Measurements from ENCODE around the gene LIN37.

DNA sequence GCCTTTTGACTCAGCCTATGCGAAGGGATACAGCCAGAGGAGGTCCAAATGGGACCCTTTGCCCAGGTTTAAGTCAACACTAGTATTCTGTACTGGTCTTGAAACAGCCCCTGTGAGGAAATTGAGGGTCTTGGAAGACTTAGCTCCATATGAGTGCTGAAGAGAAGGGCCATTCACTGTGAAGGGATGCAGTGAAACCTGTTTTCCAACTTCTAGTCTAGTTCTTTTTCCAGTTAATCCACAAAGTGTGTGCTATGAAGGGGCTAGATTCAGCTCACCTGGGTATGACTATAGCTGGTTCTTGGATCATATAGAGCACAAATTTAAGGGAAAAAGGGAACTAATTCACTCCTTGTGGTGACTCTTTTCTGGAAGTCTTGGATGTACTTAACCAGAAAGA is 40.0 kb upstream of the LIN37 start:
- TF ChIP-seq, protein P1, sequence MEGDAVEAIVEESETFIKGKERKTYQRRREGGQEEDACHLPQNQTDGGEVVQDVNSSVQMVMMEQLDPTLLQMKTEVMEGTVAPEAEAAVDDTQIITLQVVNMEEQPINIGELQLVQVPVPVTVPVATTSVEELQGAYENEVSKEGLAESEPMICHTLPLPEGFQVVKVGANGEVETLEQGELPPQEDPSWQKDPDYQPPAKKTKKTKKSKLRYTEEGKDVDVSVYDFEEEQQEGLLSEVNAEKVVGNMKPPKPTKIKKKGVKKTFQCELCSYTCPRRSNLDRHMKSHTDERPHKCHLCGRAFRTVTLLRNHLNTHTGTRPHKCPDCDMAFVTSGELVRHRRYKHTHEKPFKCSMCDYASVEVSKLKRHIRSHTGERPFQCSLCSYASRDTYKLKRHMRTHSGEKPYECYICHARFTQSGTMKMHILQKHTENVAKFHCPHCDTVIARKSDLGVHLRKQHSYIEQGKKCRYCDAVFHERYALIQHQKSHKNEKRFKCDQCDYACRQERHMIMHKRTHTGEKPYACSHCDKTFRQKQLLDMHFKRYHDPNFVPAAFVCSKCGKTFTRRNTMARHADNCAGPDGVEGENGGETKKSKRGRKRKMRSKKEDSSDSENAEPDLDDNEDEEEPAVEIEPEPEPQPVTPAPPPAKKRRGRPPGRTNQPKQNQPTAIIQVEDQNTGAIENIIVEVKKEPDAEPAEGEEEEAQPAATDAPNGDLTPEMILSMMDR (conservative IDR thresholded peaks at IDR 0.05; ENCODE audit: low read depth in 2 of 2) = no peak
- TF ChIP-seq POLR2AphosphoS5 (IDR thresholded peaks at IDR 0.05; ENCODE audit: low read depth) (no peak), EZH2 (IDR thresholded peaks at IDR 0.05; ENCODE audit: low read depth, unreplicated experiment) (no peak), ZNF114 (CRISPR knock-in tag; IDR thresholded peaks at IDR 0.05) (no peak), EZH2phosphoT487 (IDR thresholded peaks at IDR 0.05; ENCODE audit: unreplicated experiment) (no peak), JUNB (IDR thresholded peaks at IDR 0.05; ENCODE audit: unreplicated experiment) (no peak), CREB1 (CRISPR knock-in tag; IDR thresholded peaks at IDR 0.05; ENCODE audit: low read depth) (no peak), STAT1 (IDR thresholded peaks at IDR 0.05; ENCODE audit: unreplicated experiment) (no peak)
- TF ChIP-seq, protein P2, sequence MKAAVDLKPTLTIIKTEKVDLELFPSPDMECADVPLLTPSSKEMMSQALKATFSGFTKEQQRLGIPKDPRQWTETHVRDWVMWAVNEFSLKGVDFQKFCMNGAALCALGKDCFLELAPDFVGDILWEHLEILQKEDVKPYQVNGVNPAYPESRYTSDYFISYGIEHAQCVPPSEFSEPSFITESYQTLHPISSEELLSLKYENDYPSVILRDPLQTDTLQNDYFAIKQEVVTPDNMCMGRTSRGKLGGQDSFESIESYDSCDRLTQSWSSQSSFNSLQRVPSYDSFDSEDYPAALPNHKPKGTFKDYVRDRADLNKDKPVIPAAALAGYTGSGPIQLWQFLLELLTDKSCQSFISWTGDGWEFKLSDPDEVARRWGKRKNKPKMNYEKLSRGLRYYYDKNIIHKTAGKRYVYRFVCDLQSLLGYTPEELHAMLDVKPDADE (IDR thresholded peaks at IDR 0.05) = no peak
- TF ChIP-seq, protein P3, sequence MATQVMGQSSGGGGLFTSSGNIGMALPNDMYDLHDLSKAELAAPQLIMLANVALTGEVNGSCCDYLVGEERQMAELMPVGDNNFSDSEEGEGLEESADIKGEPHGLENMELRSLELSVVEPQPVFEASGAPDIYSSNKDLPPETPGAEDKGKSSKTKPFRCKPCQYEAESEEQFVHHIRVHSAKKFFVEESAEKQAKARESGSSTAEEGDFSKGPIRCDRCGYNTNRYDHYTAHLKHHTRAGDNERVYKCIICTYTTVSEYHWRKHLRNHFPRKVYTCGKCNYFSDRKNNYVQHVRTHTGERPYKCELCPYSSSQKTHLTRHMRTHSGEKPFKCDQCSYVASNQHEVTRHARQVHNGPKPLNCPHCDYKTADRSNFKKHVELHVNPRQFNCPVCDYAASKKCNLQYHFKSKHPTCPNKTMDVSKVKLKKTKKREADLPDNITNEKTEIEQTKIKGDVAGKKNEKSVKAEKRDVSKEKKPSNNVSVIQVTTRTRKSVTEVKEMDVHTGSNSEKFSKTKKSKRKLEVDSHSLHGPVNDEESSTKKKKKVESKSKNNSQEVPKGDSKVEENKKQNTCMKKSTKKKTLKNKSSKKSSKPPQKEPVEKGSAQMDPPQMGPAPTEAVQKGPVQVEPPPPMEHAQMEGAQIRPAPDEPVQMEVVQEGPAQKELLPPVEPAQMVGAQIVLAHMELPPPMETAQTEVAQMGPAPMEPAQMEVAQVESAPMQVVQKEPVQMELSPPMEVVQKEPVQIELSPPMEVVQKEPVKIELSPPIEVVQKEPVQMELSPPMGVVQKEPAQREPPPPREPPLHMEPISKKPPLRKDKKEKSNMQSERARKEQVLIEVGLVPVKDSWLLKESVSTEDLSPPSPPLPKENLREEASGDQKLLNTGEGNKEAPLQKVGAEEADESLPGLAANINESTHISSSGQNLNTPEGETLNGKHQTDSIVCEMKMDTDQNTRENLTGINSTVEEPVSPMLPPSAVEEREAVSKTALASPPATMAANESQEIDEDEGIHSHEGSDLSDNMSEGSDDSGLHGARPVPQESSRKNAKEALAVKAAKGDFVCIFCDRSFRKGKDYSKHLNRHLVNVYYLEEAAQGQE (IDR thresholded peaks at IDR 0.05; ENCODE audit: unreplicated experiment) = no peak

All from GM23338 (cell line).